ENCODE data around the gene ARAF. TPM values are rescaled to one million over a fixed set of nuclear protein-coding genes. Genes with fewer than 3 reads are reported as not detected.
"Not testable (repeated sequence)": the region's sequence is repeated elsewhere in the genome, so short reads cannot be mapped to it uniquely, and the experiment has no call there.

The ARAF gene
- total RNA-seq, 1 experiment from 2014 or later = 60.0 TPM

DNA sequence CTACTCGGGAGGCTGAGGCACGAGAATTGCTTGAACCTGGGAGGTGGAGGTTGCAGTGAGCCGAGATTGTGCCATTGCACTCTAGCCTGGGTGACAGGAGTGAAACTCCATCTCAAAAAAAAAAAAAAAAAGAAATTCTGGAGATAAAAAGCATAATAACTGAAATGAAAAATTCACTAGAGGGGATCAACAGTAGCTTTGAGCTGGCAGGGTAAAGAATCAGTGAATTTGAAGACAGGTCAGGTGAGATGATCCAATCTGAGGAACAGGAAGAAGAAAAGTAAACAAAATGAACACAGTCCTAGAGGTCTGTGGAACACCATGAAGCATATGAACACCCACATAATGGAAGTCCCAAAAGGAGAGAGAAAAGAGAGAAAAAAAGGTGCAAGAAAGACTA, 36.2 kb downstream of the ARAF start:
- no peaks in the 10 kb centered on the region for H3K27me3 ChIP-seq (replicated peaks; ENCODE audit: insufficient read depth, low read depth, low read length, poor library complexity)
- POLR2A ChIA-PET (ENCODE audit: low non-redundant PET) = no interaction called here
- TF ChIP-seq EZH2 (IDR thresholded peaks at IDR 0.05; ENCODE audit: borderline replicate concordance, low read depth, low read length, poor library complexity, severe bottlenecking) = no peak
- TF ChIP-seq, protein P1, sequence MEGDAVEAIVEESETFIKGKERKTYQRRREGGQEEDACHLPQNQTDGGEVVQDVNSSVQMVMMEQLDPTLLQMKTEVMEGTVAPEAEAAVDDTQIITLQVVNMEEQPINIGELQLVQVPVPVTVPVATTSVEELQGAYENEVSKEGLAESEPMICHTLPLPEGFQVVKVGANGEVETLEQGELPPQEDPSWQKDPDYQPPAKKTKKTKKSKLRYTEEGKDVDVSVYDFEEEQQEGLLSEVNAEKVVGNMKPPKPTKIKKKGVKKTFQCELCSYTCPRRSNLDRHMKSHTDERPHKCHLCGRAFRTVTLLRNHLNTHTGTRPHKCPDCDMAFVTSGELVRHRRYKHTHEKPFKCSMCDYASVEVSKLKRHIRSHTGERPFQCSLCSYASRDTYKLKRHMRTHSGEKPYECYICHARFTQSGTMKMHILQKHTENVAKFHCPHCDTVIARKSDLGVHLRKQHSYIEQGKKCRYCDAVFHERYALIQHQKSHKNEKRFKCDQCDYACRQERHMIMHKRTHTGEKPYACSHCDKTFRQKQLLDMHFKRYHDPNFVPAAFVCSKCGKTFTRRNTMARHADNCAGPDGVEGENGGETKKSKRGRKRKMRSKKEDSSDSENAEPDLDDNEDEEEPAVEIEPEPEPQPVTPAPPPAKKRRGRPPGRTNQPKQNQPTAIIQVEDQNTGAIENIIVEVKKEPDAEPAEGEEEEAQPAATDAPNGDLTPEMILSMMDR (conservative IDR thresholded peaks at IDR 0.05; ENCODE audit: low read depth, low read length) = no peak
- H3K4me1 ChIP-seq (ENCODE audit: insufficient read depth, low read length, poor library complexity, severe bottlenecking) = no peaks in the 10 kb centered on the region
- peaks cover 14% of the 10 kb centered on the region for H3K9me3 ChIP-seq (ENCODE audit: low read depth, low read length, poor library complexity, severe bottlenecking)
- no peak overlapping the region for H3K27ac ChIP-seq (ENCODE audit: low read depth, low read length, poor library complexity, severe bottlenecking)
- H3K4me3 ChIP-seq (ENCODE audit: low read depth, low read length, poor library complexity, severe bottlenecking) = no peak overlapping the region
- CTCF ChIA-PET = no interaction called here
- DNase-seq (ENCODE audit: low spot score) = no peak
- no TSS peak for BruUV-seq (replicated peaks)
- intact Hi-C loops (cut with micrococcal nuclease; ENCODE audit: unreplicated experiment) = no loop called here
- no peaks in the 10 kb centered on the region for H3K36me3 ChIP-seq (ENCODE audit: insufficient read depth, low read length, poor library complexity, severe bottlenecking)

DNA sequence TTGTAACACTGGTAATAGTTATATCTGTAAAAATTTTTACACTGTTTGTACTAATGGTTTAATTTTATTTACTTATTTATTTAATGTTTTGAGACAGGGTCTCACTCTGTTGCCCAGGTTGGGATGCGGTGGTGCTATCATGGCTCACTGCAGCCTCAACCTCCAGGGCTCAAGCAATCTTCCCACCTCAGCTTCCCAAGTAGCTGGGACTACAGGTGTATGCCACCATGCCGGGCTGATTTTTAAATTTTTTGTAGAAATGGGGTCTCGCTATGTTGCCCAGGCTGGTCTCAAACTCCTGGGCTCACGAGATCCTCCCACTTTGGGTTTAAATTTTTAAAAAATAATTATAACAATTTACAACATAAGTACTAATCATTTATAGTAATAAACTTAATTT, 42.1 kb downstream of the ARAF start:
- H3K4me3 ChIP-seq (ENCODE audit: low read depth, low read length, poor library complexity, severe bottlenecking); POLR2A ChIA-PET (ENCODE audit: low non-redundant PET); DNase-seq (ENCODE audit: low spot score); H3K9me3 ChIP-seq (ENCODE audit: low read depth, low read length, poor library complexity, severe bottlenecking); H3K27me3 ChIP-seq (replicated peaks; ENCODE audit: insufficient read depth, low read depth, low read length, poor library complexity); H3K36me3 ChIP-seq (ENCODE audit: insufficient read depth, low read length, poor library complexity, severe bottlenecking); H3K4me1 ChIP-seq (ENCODE audit: insufficient read depth, low read length, poor library complexity, severe bottlenecking); BruUV-seq (replicated peaks); CTCF ChIA-PET; intact Hi-C loops (cut with micrococcal nuclease; ENCODE audit: unreplicated experiment); H3K27ac ChIP-seq (ENCODE audit: low read depth, low read length, poor library complexity, severe bottlenecking): not testable (repeated sequence)

DNA sequence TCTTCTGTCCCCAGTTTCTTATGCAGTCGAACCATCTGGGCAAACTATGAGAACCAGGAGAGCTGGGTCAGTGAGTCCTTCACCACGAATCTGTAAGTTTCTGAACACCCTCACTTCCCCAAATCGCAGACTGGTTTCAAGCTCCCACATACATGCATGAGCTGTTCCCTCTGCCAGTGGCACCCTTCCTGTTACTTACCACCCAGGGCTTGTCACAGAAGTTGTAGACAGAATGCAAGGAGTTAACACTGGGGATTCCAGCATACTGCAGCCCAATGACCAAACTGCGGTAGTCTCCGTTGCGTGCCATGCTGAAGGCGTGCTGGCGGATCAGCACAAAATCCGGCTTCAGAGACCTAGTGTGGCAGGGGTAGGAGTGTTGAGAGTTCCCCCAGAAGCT, 44.0 kb downstream of the ARAF start:
- BruUV-seq (replicated peaks) = no TSS peak
- Histone ChIP-seq H3K27me3 (replicated peaks; ENCODE audit: insufficient read depth, low read depth, low read length, poor library complexity) (no peaks in the 10 kb centered on the region), H3K36me3 (ENCODE audit: insufficient read depth, low read length, poor library complexity, severe bottlenecking) (no peaks in the 10 kb centered on the region), H3K9me3 (ENCODE audit: low read depth, low read length, poor library complexity, severe bottlenecking) (no peaks in the 10 kb centered on the region), H3K27ac (ENCODE audit: low read depth, low read length, poor library complexity, severe bottlenecking) (no peak overlapping the region), H3K4me1 (ENCODE audit: insufficient read depth, low read length, poor library complexity, severe bottlenecking) (peaks cover 3% of the 10 kb centered on the region), H3K4me3 (ENCODE audit: low read depth, low read length, poor library complexity, severe bottlenecking) (no peak overlapping the region)
- POLR2A ChIA-PET (ENCODE audit: low non-redundant PET) = interaction anchor here (0.6 kb wide), 1 partner anchor 700 kb away, joined by 3 read pairs; no protein-coding TSS in a partner anchor
- CTCF ChIA-PET = no interaction called here
- no peak for DNase-seq (ENCODE audit: low spot score)
- intact Hi-C loops (cut with micrococcal nuclease; ENCODE audit: unreplicated experiment) = no loop called here
- no peak for TF ChIP-seq EZH2 (IDR thresholded peaks at IDR 0.05; ENCODE audit: borderline replicate concordance, low read depth, low read length, poor library complexity, severe bottlenecking)
- TF ChIP-seq, protein P1 (conservative IDR thresholded peaks at IDR 0.05; ENCODE audit: low read depth, low read length) = no peak

DNA sequence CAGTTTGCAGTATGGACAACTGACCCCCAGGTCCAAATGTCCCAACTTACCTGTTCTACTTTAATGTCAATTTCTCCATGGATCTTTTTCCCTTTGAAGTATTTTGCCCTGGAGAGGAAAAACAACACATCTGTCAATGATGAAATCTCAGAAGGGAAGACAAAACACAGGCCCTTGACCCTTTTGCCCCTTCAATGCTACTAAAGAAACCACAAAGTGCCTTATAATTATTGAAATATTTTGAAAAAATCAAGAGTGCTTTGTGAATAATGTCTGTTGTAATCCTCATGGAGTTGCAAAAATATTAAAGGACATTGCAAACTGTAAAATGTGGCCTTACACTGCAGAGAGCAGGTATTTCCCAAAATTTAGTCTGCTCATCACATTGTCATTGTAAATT, 46.1 kb downstream of the ARAF start:
- Histone ChIP-seq H3K4me3 (ENCODE audit: low read depth, low read length, poor library complexity, severe bottlenecking) (no peak overlapping the region), H3K4me1 (ENCODE audit: insufficient read depth, low read length, poor library complexity, severe bottlenecking) (peaks cover 3% of the 10 kb centered on the region), H3K9me3 (ENCODE audit: low read depth, low read length, poor library complexity, severe bottlenecking) (no peaks in the 10 kb centered on the region), H3K36me3 (ENCODE audit: insufficient read depth, low read length, poor library complexity, severe bottlenecking) (no peaks in the 10 kb centered on the region), H3K27me3 (replicated peaks; ENCODE audit: insufficient read depth, low read depth, low read length, poor library complexity) (no peaks in the 10 kb centered on the region), H3K27ac (ENCODE audit: low read depth, low read length, poor library complexity, severe bottlenecking) (no peak overlapping the region)
- ChIA-PET CTCF (no interaction called here), POLR2A (ENCODE audit: low non-redundant PET) (no interaction called here)
- intact Hi-C loops (cut with micrococcal nuclease; ENCODE audit: unreplicated experiment) = no loop called here
- no peak for DNase-seq (ENCODE audit: low spot score)
- no peak for TF ChIP-seq EZH2 (IDR thresholded peaks at IDR 0.05; ENCODE audit: borderline replicate concordance, low read depth, low read length, poor library complexity, severe bottlenecking)
- TF ChIP-seq, protein P1 (conservative IDR thresholded peaks at IDR 0.05; ENCODE audit: low read depth, low read length) = no peak
- no TSS peak for BruUV-seq (replicated peaks)
